ENCODE data around the gene NAV2. TPM values are rescaled to one million over a fixed set of nuclear protein-coding genes. Genes with fewer than 3 reads are reported as not detected.

Gene NAV2
- total RNA-seq, 2 experiments from 2014 or later, result 0.26 to 0.67 TPM

- Mint-ChIP-seq H3K36me3 (no peaks in the 10 kb centered on the region), H3K4me3 (no peak overlapping the region), H3K27ac (no peak overlapping the region), H3K4me1 (peaks cover 11% of the 10 kb centered on the region), H3K27me3 (peaks cover 19% of the 10 kb centered on the region), H3K9me3 (ENCODE audit: low read depth) (no peaks in the 10 kb centered on the region)
- CTCF ChIA-PET, result interaction anchor here (0.8 to 0.9 kb wide), 2 partner anchors 39 to 191 kb away, joined by 3 to 5 read pairs; no protein-coding TSS in a partner anchor
- no peak for DNase-seq
- ATAC-seq, result no peak
These were observed 381.1 kb downstream of the NAV2 start for GRCh38 chr11:20093775-20094174.

- Mint-ChIP-seq H3K36me3 (no peaks in the 10 kb centered on the region), H3K27ac (no peak overlapping the region), H3K27me3 (peaks cover 11% of the 10 kb centered on the region), H3K4me3 (no peak overlapping the region), H3K4me1 (peaks cover 11% of the 10 kb centered on the region), H3K9me3 (ENCODE audit: low read depth) (no peaks in the 10 kb centered on the region)
- ATAC-seq (no peak), DNase-seq (no peak)
- CTCF ChIA-PET, result no interaction called here
These were observed 382.6 kb downstream of the NAV2 start for GRCh38 chr11:20095189-20095588.

- H3K27me3 Mint-ChIP-seq, result peaks cover 8% of the 10 kb centered on the region
- ATAC-seq (no peak), DNase-seq (no peak)
- no peaks in the 10 kb centered on the region for H3K36me3 Mint-ChIP-seq
- peaks cover 11% of the 10 kb centered on the region for H3K4me1 Mint-ChIP-seq
- no peak overlapping the region for H3K27ac Mint-ChIP-seq
- no peak overlapping the region for H3K4me3 Mint-ChIP-seq
- CTCF ChIA-PET, result interaction anchor here (1.1 kb wide), 1 partner anchor 35 kb away, joined by 5 read pairs; no protein-coding TSS in a partner anchor
- no peaks in the 10 kb centered on the region for H3K9me3 Mint-ChIP-seq (ENCODE audit: low read depth)
These were observed 384.9 kb downstream of the NAV2 start for GRCh38 chr11:20097319-20098221.

GRCh38 chr11:20099527-20099926 lies 386.9 kb downstream of the NAV2 start:
- Mint-ChIP-seq H3K9me3 (ENCODE audit: low read depth) (no peaks in the 10 kb centered on the region), H3K27me3 (peaks cover 5% of the 10 kb centered on the region), H3K4me1 (peaks cover 11% of the 10 kb centered on the region), H3K27ac (no peak overlapping the region), H3K36me3 (no peaks in the 10 kb centered on the region), H3K4me3 (no peak overlapping the region)
- DNase-seq (no peak), ATAC-seq (peak; percentile 57)
- CTCF ChIA-PET, result interaction anchor here (0.9 to 1.6 kb wide), 3 partner anchors 11 to 148 kb away, joined by 3 to 7 read pairs (median 3); no protein-coding TSS in a partner anchor

GRCh38 chr11:20102397-20102796 lies 389.8 kb downstream of the NAV2 start:
- Mint-ChIP-seq H3K4me1 (peaks cover 11% of the 10 kb centered on the region), H3K36me3 (no peaks in the 10 kb centered on the region), H3K4me3 (no peak overlapping the region), H3K27me3 (peaks cover 5% of the 10 kb centered on the region), H3K9me3 (ENCODE audit: low read depth) (no peaks in the 10 kb centered on the region), H3K27ac (no peak overlapping the region)
- ATAC-seq (no peak), DNase-seq (no peak)
- CTCF ChIA-PET, result no interaction called here

GRCh38 chr11:20103281-20103680 lies 390.6 kb downstream of the NAV2 start:
- DNase-seq, result no peak
- CTCF ChIA-PET, result interaction anchor here (0.7 to 0.9 kb wide), 2 partner anchors 152 to 199 kb away, joined by 3 read pairs; no protein-coding TSS in a partner anchor
- no peak overlapping the region for H3K4me3 Mint-ChIP-seq

GRCh38 chr11:20105427-20105826 lies 392.8 kb downstream of the NAV2 start:
- no peaks in the 10 kb centered on the region for H3K4me1 Mint-ChIP-seq
- no peak overlapping the region for H3K27ac Mint-ChIP-seq
- ATAC-seq (no peak), DNase-seq (no peak)
- H3K36me3 Mint-ChIP-seq, result no peaks in the 10 kb centered on the region
- H3K4me3 Mint-ChIP-seq, result no peak overlapping the region
- CTCF ChIA-PET, result interaction anchor here (1.7 to 2.3 kb wide), 2 partner anchors 17 to 23 kb away, joined by 6 to 8 read pairs; no protein-coding TSS in a partner anchor
- no peaks in the 10 kb centered on the region for H3K9me3 Mint-ChIP-seq (ENCODE audit: low read depth)
- H3K27me3 Mint-ChIP-seq, result peaks cover 2% of the 10 kb centered on the region

More at GRCh38 chr11:20103281-20103680, 390.6 kb downstream of the NAV2 start:
- Mint-ChIP-seq H3K27me3 (peaks cover 5% of the 10 kb centered on the region), H3K27ac (no peak overlapping the region), H3K36me3 (no peaks in the 10 kb centered on the region), H3K9me3 (ENCODE audit: low read depth) (no peaks in the 10 kb centered on the region), H3K4me1 (peaks cover 11% of the 10 kb centered on the region)
- no peak for ATAC-seq

GRCh38 chr11:20109731-20110445 lies 397.3 kb downstream of the NAV2 start:
- Mint-ChIP-seq H3K27me3 (no peaks in the 10 kb centered on the region), H3K36me3 (no peaks in the 10 kb centered on the region), H3K9me3 (ENCODE audit: low read depth) (no peaks in the 10 kb centered on the region), H3K27ac (no peak overlapping the region), H3K4me3 (no peak overlapping the region), H3K4me1 (no peaks in the 10 kb centered on the region)
- DNase-seq (no peak), ATAC-seq (no peak)
- CTCF ChIA-PET, result interaction anchor here (0.8 to 2.5 kb wide), 5 partner anchors 11 to 159 kb away, joined by 3 to 11 read pairs (median 3); no protein-coding TSS in a partner anchor

GRCh38 chr11:20110908-20111669 lies 398.5 kb downstream of the NAV2 start:
- ATAC-seq (peak; percentile 70), DNase-seq (peak; percentile 65)
- Mint-ChIP-seq H3K4me1 (no peaks in the 10 kb centered on the region), H3K4me3 (no peak overlapping the region), H3K27me3 (no peaks in the 10 kb centered on the region), H3K36me3 (no peaks in the 10 kb centered on the region), H3K9me3 (ENCODE audit: low read depth) (no peaks in the 10 kb centered on the region), H3K27ac (no peak overlapping the region)
- CTCF ChIA-PET, result interaction anchor here (0.6 to 2.5 kb wide), 6 partner anchors 12 to 159 kb away, joined by 3 to 11 read pairs (median 4); no protein-coding TSS in a partner anchor

GRCh38 chr11:20111871-20112270 lies 399.2 kb downstream of the NAV2 start:
- Mint-ChIP-seq H3K4me3 (no peak overlapping the region), H3K4me1 (no peaks in the 10 kb centered on the region), H3K9me3 (ENCODE audit: low read depth) (no peaks in the 10 kb centered on the region), H3K27ac (no peak overlapping the region), H3K36me3 (no peaks in the 10 kb centered on the region), H3K27me3 (no peaks in the 10 kb centered on the region)
- CTCF ChIA-PET, result interaction anchor here (1.3 to 2.7 kb wide), 3 partner anchors 16 to 160 kb away, joined by 4 to 11 read pairs (median 7); no protein-coding TSS in a partner anchor
- ATAC-seq (no peak), DNase-seq (no peak)

- H3K4me3 Mint-ChIP-seq, result no peak overlapping the region
- ATAC-seq, result no peak
- H3K27me3 Mint-ChIP-seq, result no peaks in the 10 kb centered on the region
- DNase-seq, result no peak
- CTCF ChIA-PET, result interaction anchor here (0.9 to 2.7 kb wide), 5 partner anchors 15 to 162 kb away, joined by 3 to 11 read pairs (median 4); no protein-coding TSS in a partner anchor
- no peak overlapping the region for H3K27ac Mint-ChIP-seq
- H3K36me3 Mint-ChIP-seq, result no peaks in the 10 kb centered on the region
- no peaks in the 10 kb centered on the region for H3K4me1 Mint-ChIP-seq
- H3K9me3 Mint-ChIP-seq (ENCODE audit: low read depth), result no peaks in the 10 kb centered on the region
These were observed 399.9 kb downstream of the NAV2 start for GRCh38 chr11:20112291-20113148.

GRCh38 chr11:20113149-20113438 lies 400.5 kb downstream of the NAV2 start:
- ATAC-seq (no peak), DNase-seq (no peak)
- Mint-ChIP-seq H3K36me3 (no peaks in the 10 kb centered on the region), H3K4me1 (no peaks in the 10 kb centered on the region), H3K27ac (no peak overlapping the region), H3K4me3 (no peak overlapping the region), H3K27me3 (no peaks in the 10 kb centered on the region), H3K9me3 (ENCODE audit: low read depth) (no peaks in the 10 kb centered on the region)
- CTCF ChIA-PET, result interaction anchor here (0.9 to 2.7 kb wide), 4 partner anchors 15 to 165 kb away, joined by 3 to 11 read pairs (median 4); no protein-coding TSS in a partner anchor

Measured in activated CD8-positive, alpha-beta memory T cell treated with anti-CD3 and anti-CD28 coated beads, Interleukin-2, amount 10 ng/mL, durations not matched to agents 7 days and 5 days (primary cell).